Adipocyte (in vitro differentiated cells): ENCODE measurements around the gene RHO.
"Not testable (repeated sequence)": the region's sequence is repeated elsewhere in the genome, so short reads cannot be mapped to it uniquely, and the experiment has no call there.

ENCODE experiments used
- DNase-seq: peaks from one replicate; pipeline ENCODE4 v3.0.0-alpha.2; 2015; ENCODE audit warnings: low read depth
- H3K27me3 ChIP-seq: replicated peaks from 2 replicates; pipeline ENCODE4 v1.7.0; 2013; ENCODE audit warnings: mild to moderate bottlenecking, low read length, moderate library complexity; ENCODE audit not compliant: control insufficient read depth, insufficient read depth
- H3K36me3 ChIP-seq: 2 replicates; pipeline ENCODE4 v1.7.0; 2013; ENCODE audit warnings: low read length, mild to moderate bottlenecking, moderate library complexity; ENCODE audit not compliant: control insufficient read depth, insufficient read depth, severe bottlenecking
- H3K4me1 ChIP-seq: 2 replicates; pipeline ENCODE4 v1.7.0; 2013; ENCODE audit warnings: mild to moderate bottlenecking, low read length, moderate library complexity; ENCODE audit not compliant: control insufficient read depth, insufficient read depth
- H3K4me3 ChIP-seq: 2 replicates; pipeline ENCODE4 v1.7.0; 2013; ENCODE audit warnings: mild to moderate bottlenecking, low read length, moderate library complexity
- H3K9ac ChIP-seq: 2 replicates; pipeline ENCODE4 v1.7.0; 2013; ENCODE audit warnings: mild to moderate bottlenecking, low read length, moderate library complexity
- H3K9me3 ChIP-seq: 2 replicates; pipeline ENCODE4 v1.7.0; 2013; ENCODE audit warnings: mild to moderate bottlenecking, low read length, moderate library complexity; ENCODE audit not compliant: control insufficient read depth

RHO gene

GRCh38 chr3:129490273-129490675, 38.2 kb upstream of the RHO start:
- Histone ChIP-seq H3K4me1 (peaks cover 55% of the 10 kb centered on the region), H3K36me3 (peaks cover 21% of the 10 kb centered on the region), H3K9me3 (no peaks in the 10 kb centered on the region), H3K27me3 (no peaks in the 10 kb centered on the region), H3K4me3 (no peak overlapping the region), H3K9ac (peak overlapping the region; percentile 82)
- peak; percentile 96 for DNase-seq

- H3K9me3 ChIP-seq, H3K27me3 ChIP-seq, H3K4me3 ChIP-seq, DNase-seq: not testable (repeated sequence)
- Histone ChIP-seq H3K9ac (peak overlapping the region; percentile 82), H3K4me1 (peaks cover 54% of the 10 kb centered on the region), H3K36me3 (peaks cover 21% of the 10 kb centered on the region)
Observed at GRCh38 chr3:129491077-129491476, 37.4 kb upstream of the RHO start.

- peaks cover 47% of the 10 kb centered on the region for H3K4me1 ChIP-seq
- no peaks in the 10 kb centered on the region for H3K27me3 ChIP-seq
- DNase-seq, result no peak
- no peak overlapping the region for H3K9ac ChIP-seq
- H3K36me3 ChIP-seq, result peaks cover 26% of the 10 kb centered on the region
- H3K9me3 ChIP-seq, result no peaks in the 10 kb centered on the region
- H3K4me3 ChIP-seq, result no peak overlapping the region
Observed at GRCh38 chr3:129491794-129492193, 36.6 kb upstream of the RHO start.

- Histone ChIP-seq H3K36me3 (peaks cover 27% of the 10 kb centered on the region), H3K9ac (no peak overlapping the region)
Observed at GRCh38 chr3:129492691-129493090, 35.7 kb upstream of the RHO start.

GRCh38 chr3:129493206-129493605, 35.2 kb upstream of the RHO start:
- H3K4me1 ChIP-seq, result peaks cover 41% of the 10 kb centered on the region
- H3K9ac ChIP-seq, result no peak overlapping the region
- no peaks in the 10 kb centered on the region for H3K27me3 ChIP-seq
- H3K36me3 ChIP-seq, result peaks cover 27% of the 10 kb centered on the region
- no peak overlapping the region for H3K4me3 ChIP-seq
- H3K9me3 ChIP-seq, result no peaks in the 10 kb centered on the region
- DNase-seq, result no peak

More at GRCh38 chr3:129492691-129493090, 35.7 kb upstream of the RHO start:
- Histone ChIP-seq H3K9me3 (no peaks in the 10 kb centered on the region), H3K27me3 (no peaks in the 10 kb centered on the region), H3K4me1 (peaks cover 42% of the 10 kb centered on the region), H3K4me3 (no peak overlapping the region)
- no peak for DNase-seq

- Histone ChIP-seq H3K4me1 (peaks cover 46% of the 10 kb centered on the region), H3K9ac (peak overlapping the region; percentile 48), H3K36me3 (peaks cover 27% of the 10 kb centered on the region)
- H3K9me3 ChIP-seq, H3K4me3 ChIP-seq, H3K27me3 ChIP-seq: not testable (repeated sequence)
- DNase-seq, result peak; percentile 11
Observed at GRCh38 chr3:129494499-129494898, 33.9 kb upstream of the RHO start.

- Histone ChIP-seq H3K9ac (peak overlapping the region; percentile 34), H3K4me1 (peaks cover 49% of the 10 kb centered on the region), H3K36me3 (peaks cover 31% of the 10 kb centered on the region)
- not testable (repeated sequence) for H3K27me3 ChIP-seq, H3K9me3 ChIP-seq, H3K4me3 ChIP-seq
- peak; percentile 73 for DNase-seq
Observed at GRCh38 chr3:129495006-129495639, 33.3 kb upstream of the RHO start.

- Histone ChIP-seq H3K9ac (peak overlapping the region; percentile 54), H3K36me3 (peaks cover 39% of the 10 kb centered on the region)
- not testable (repeated sequence) for H3K4me3 ChIP-seq
Observed at GRCh38 chr3:129497876-129498275, 30.6 kb upstream of the RHO start.

GRCh38 chr3:129498603-129499488, 29.6 kb upstream of the RHO start:
- Histone ChIP-seq H3K9ac (peak overlapping the region; percentile 72), H3K4me1 (peaks cover 45% of the 10 kb centered on the region), H3K4me3 (peak overlapping the region; percentile 23), H3K36me3 (peaks cover 37% of the 10 kb centered on the region)
- not testable (repeated sequence) for H3K27me3 ChIP-seq, DNase-seq, H3K9me3 ChIP-seq

More at GRCh38 chr3:129497876-129498275, 30.6 kb upstream of the RHO start:
- not testable (repeated sequence) for H3K27me3 ChIP-seq, DNase-seq, H3K9me3 ChIP-seq
- peaks cover 45% of the 10 kb centered on the region for H3K4me1 ChIP-seq

GRCh38 chr3:129499604-129500333, 28.7 kb upstream of the RHO start:
- H3K9ac ChIP-seq, DNase-seq, H3K9me3 ChIP-seq, H3K27me3 ChIP-seq, H3K4me3 ChIP-seq: not testable (repeated sequence)
- peaks cover 45% of the 10 kb centered on the region for H3K36me3 ChIP-seq
- H3K4me1 ChIP-seq, result peaks cover 47% of the 10 kb centered on the region

GRCh38 chr3:129500334-129500658, 28.1 kb upstream of the RHO start:
- no peak overlapping the region for H3K9ac ChIP-seq
- H3K36me3 ChIP-seq, result peaks cover 49% of the 10 kb centered on the region
- H3K27me3 ChIP-seq, result no peaks in the 10 kb centered on the region
- no peak overlapping the region for H3K4me3 ChIP-seq
- peaks cover 47% of the 10 kb centered on the region for H3K4me1 ChIP-seq
- no peaks in the 10 kb centered on the region for H3K9me3 ChIP-seq
- DNase-seq, result no peak
